HEK293 (cell line): ENCODE results near the gene EPHA6.

Experiments used
- CTCF ChIA-PET: fragments of 350-600 bp; formaldehyde crosslinking; extraction: SDS; loops from one replicate; lab custom pipeline; 2021; ENCODE audit warnings: antibody characterized with exemption; lab: Yijun Ruan, JAX
- POLR2A ChIA-PET: fragments of 300-600 bp; formaldehyde crosslinking; extraction: SDS; loops from one replicate; lab custom pipeline; 2020; ENCODE audit warnings: antibody characterized with exemption, inconsistent platforms; lab: Yijun Ruan, JAX
- H3K27ac ChIP-seq: fragments of 200-500 bp; sonication (Bioruptor generic); 2 replicates; pipeline ENCODE4 v1.5.1; 2014; ENCODE audit warnings: low read depth, low read length, control low read depth, inconsistent platforms; ENCODE audit errors: extremely low read depth
- H3K36me3 ChIP-seq, 2 experiments: fragments of 200-500 bp in 1 of 2; sonication (Bioruptor generic) in 1 of 2; 1 replicate in 1 of 2; 2 replicates in 1 of 2; pipeline ENCODE4 v1.5.1; 2014 to 2017; ENCODE audit warnings: inconsistent platforms in 2 of 2, low read length in 2 of 2; ENCODE audit not compliant: control insufficient read depth in 2 of 2, insufficient read depth in 1 of 2
- H3K4me1 ChIP-seq: fragments of 200-500 bp; sonication (Bioruptor generic); 2 replicates; pipeline ENCODE4 v1.5.1; 2014; ENCODE audit warnings: mild to moderate bottlenecking, low read length, inconsistent platforms; ENCODE audit not compliant: control insufficient read depth, insufficient read depth
- H3K4me3 ChIP-seq: 2 replicates; pipeline ENCODE4 v1.5.1; 2011; ENCODE audit warnings: low read depth, mild to moderate bottlenecking, control low read depth, low read length, moderate library complexity
- H3K9me3 ChIP-seq: fragments of 200-500 bp; sonication (Bioruptor generic); 2 replicates; pipeline ENCODE4 v1.5.1; 2014; ENCODE audit warnings: low read depth, low read length, inconsistent platforms; ENCODE audit not compliant: control insufficient read depth, insufficient read depth
- BCL6B ChIP-seq: fragments of 450-650 bp; formaldehyde crosslinking; IDR thresholded peaks from 2 replicates; pipeline ENCODE4 v1.5.1; 2017; ENCODE audit warnings: missing biosample characterization, missing genetic modification characterization
- CTCF ChIP-seq: fragments of 450-650 bp; formaldehyde crosslinking; IDR thresholded peaks from 2 replicates; pipeline ENCODE4 v1.5.1; 2016; ENCODE audit warnings: missing biosample characterization, missing genetic modification characterization
- KLF16 ChIP-seq: fragments of 450-650 bp; formaldehyde crosslinking; IDR thresholded peaks from 2 replicates; pipeline ENCODE4 v1.5.1; 2017; ENCODE audit warnings: missing biosample characterization, missing genetic modification characterization
- MZF1 ChIP-seq: fragments of 450-650 bp; formaldehyde crosslinking; IDR thresholded peaks from 2 replicates; pipeline ENCODE4 v1.5.1; 2017; ENCODE audit warnings: missing biosample characterization, missing genetic modification characterization, borderline replicate concordance
- PRDM1 ChIP-seq: fragments of 450-650 bp; formaldehyde crosslinking; IDR thresholded peaks from 2 replicates; pipeline ENCODE4; 2016; ENCODE audit warnings: missing biosample characterization, missing genetic modification characterization
- WT1 ChIP-seq: fragments of 450-650 bp; formaldehyde crosslinking; IDR thresholded peaks from 2 replicates; pipeline ENCODE4 v1.5.1; 2016; ENCODE audit warnings: missing biosample characterization, missing genetic modification characterization
- ZNF112 ChIP-seq: fragments of 450-650 bp; formaldehyde crosslinking; IDR thresholded peaks from 2 replicates; pipeline ENCODE4 v1.5.0; 2017; ENCODE audit warnings: missing biosample characterization, missing genetic modification characterization
- ZNF140 ChIP-seq: fragments of 450-650 bp; formaldehyde crosslinking; IDR thresholded peaks from 2 replicates; pipeline ENCODE4 v1.5.1; 2016; ENCODE audit warnings: missing biosample characterization, missing genetic modification characterization
- ZNF174 ChIP-seq: fragments of 450-650 bp; formaldehyde crosslinking; IDR thresholded peaks from 2 replicates; pipeline ENCODE4 v1.5.0; 2017; ENCODE audit warnings: missing biosample characterization, mild to moderate bottlenecking, missing genetic modification characterization
- ZNF18 ChIP-seq: fragments of 450-650 bp; formaldehyde crosslinking; IDR thresholded peaks from 2 replicates; pipeline ENCODE4 v1.5.1; 2016; ENCODE audit warnings: missing biosample characterization, missing genetic modification characterization
- ZNF19 ChIP-seq: fragments of 450-650 bp; formaldehyde crosslinking; IDR thresholded peaks from 2 replicates; pipeline ENCODE4; 2016; ENCODE audit warnings: missing biosample characterization, missing genetic modification characterization, low read depth
- ZNF274 ChIP-seq, 2 experiments: fragments of 200-500 bp in 1 of 2; fragments of 450-650 bp in 1 of 2; sonication (Bioruptor generic) in 1 of 2; formaldehyde crosslinking in 1 of 2; IDR thresholded peaks; 2 replicates each; pipeline versions ENCODE4 v1.5.1 to v1.6.1; 2014 to 2016; ENCODE audit warnings: borderline replicate concordance in 1 of 2, inconsistent platforms in 1 of 2, low read length in 1 of 2, missing biosample characterization in 1 of 2, missing genetic modification characterization in 1 of 2
- ZNF518A ChIP-seq: fragments of 450-650 bp; formaldehyde crosslinking; conservative IDR thresholded peaks from 2 replicates; pipeline ENCODE4 v1.5.1; 2016; ENCODE audit warnings: low read depth, missing biosample characterization, missing genetic modification characterization
- ZNF658 ChIP-seq: fragments of 450-650 bp; formaldehyde crosslinking; IDR thresholded peaks from 2 replicates; pipeline ENCODE4; 2016; ENCODE audit warnings: missing biosample characterization, missing genetic modification characterization
- ZNF692 ChIP-seq: fragments of 450-650 bp; formaldehyde crosslinking; IDR thresholded peaks from 2 replicates; pipeline ENCODE4 v1.5.1; 2016; ENCODE audit warnings: missing biosample characterization, missing genetic modification characterization
- ZNF785 ChIP-seq: fragments of 450-650 bp; formaldehyde crosslinking; IDR thresholded peaks from 2 replicates; pipeline ENCODE4 v1.5.1; 2016; ENCODE audit warnings: missing biosample characterization, missing genetic modification characterization
- ZSCAN23 ChIP-seq: fragments of 450-650 bp; formaldehyde crosslinking; IDR thresholded peaks from 2 replicates; pipeline ENCODE4 v1.5.1; 2016; ENCODE audit warnings: missing biosample characterization, missing genetic modification characterization

The EPHA6 gene

GRCh38 chr3:97291901-97292300, 477.5 kb downstream of the EPHA6 start (continued):
- no peak for TF ChIP-seq BCL6B (tag by site-specific recombination)
- no peak for TF ChIP-seq ZNF18 (tag by site-specific recombination)
- no peak for TF ChIP-seq KLF16
- TF ChIP-seq CTCF (tag by site-specific recombination): no peak
- TF ChIP-seq ZNF174 (tag by site-specific recombination): no peak
- TF ChIP-seq MZF1 (tag by site-specific recombination): no peak
- no peak for TF ChIP-seq ZNF274 (IDR thresholded peaks at IDR 0.05; ENCODE audit: low read length)
- TF ChIP-seq ZNF274 (tag by site-specific recombination; IDR thresholded peaks at IDR 0.05; ENCODE audit: borderline replicate concordance): no peak

GRCh38 chr3:97293596-97294131, 479.3 kb downstream of the EPHA6 start:
- Histone ChIP-seq H3K4me3 (no peak overlapping the region), H3K27ac (no peak overlapping the region), H3K9me3 (no peaks in the 10 kb centered on the region), H3K4me1 (no peaks in the 10 kb centered on the region), H3K36me3 (no peaks in the 10 kb centered on the region)
- TF ChIP-seq PRDM1 (tag by site-specific recombination) (no peak), WT1 (tag by site-specific recombination) (no peak), ZSCAN23 (tag by site-specific recombination) (no peak), ZNF112 (tag by site-specific recombination) (no peak), ZNF692 (no peak), ZNF140 (tag by site-specific recombination) (no peak), ZNF19 (tag by site-specific recombination) (no peak), ZNF785 (tag by site-specific recombination) (no peak), ZNF658 (tag by site-specific recombination) (no peak), ZNF518A (tag by site-specific recombination) (no peak)
- ChIA-PET CTCF (no interaction called here), POLR2A (no interaction called here)
